SHP77 treated with DMSO at 0.1 percent for 48 hours (cell line): ENCODE measurements around the gene GEMIN7.
A peak's percentile ranks its signal among the peaks of the same experiment; 100 is the strongest.
"Not testable (repeated sequence)": the region's sequence is repeated elsewhere in the genome, so short reads cannot be mapped to it uniquely, and the experiment has no call there.

Source experiments
- DNase-seq: peaks from one replicate; lab custom pipeline; 2025; lab: John Stamatoyannopoulos, UW

GEMIN7 gene

GRCh38 chr19:45104658-45105349 is 25.7 kb downstream of the GEMIN7 start:
- no peak for DNase-seq

- not testable (repeated sequence) for DNase-seq
Measured at GRCh38 chr19:45106363-45106762, 27.3 kb downstream of the GEMIN7 start.

- no peak for DNase-seq
Measured at GRCh38 chr19:45107621-45108150, 28.6 kb downstream of the GEMIN7 start.

- no peak for DNase-seq
Measured at GRCh38 chr19:45110851-45111266, 31.8 kb downstream of the GEMIN7 start.

- no peak for DNase-seq
Measured at GRCh38 chr19:45112111-45112827, 33.2 kb downstream of the GEMIN7 start.

- peak; percentile 77 for DNase-seq
Measured at GRCh38 chr19:45113628-45114027, 34.6 kb downstream of the GEMIN7 start.

GRCh38 chr19:45114116-45114515 is 35.1 kb downstream of the GEMIN7 start:
- DNase-seq: no peak

GRCh38 chr19:45115809-45116615 is 37.0 kb downstream of the GEMIN7 start:
- DNase-seq: peak; percentile 66

GRCh38 chr19:45117167-45117594 is 38.1 kb downstream of the GEMIN7 start:
- peak; percentile 69 for DNase-seq

- DNase-seq: peak; percentile 58
Measured at GRCh38 chr19:45117671-45118070, 38.6 kb downstream of the GEMIN7 start.

- DNase-seq: no peak
Measured at GRCh38 chr19:45118106-45118505, 39.0 kb downstream of the GEMIN7 start.

GRCh38 chr19:45118591-45119355 is 39.7 kb downstream of the GEMIN7 start:
- peak; percentile 29 for DNase-seq

- DNase-seq: no peak
Measured at GRCh38 chr19:45119582-45119981, 40.5 kb downstream of the GEMIN7 start.

GRCh38 chr19:45121827-45122345 is 42.8 kb downstream of the GEMIN7 start:
- no peak for DNase-seq

GRCh38 chr19:45122832-45123231 is 43.8 kb downstream of the GEMIN7 start:
- DNase-seq: no peak

GRCh38 chr19:45123440-45123850 is 44.4 kb downstream of the GEMIN7 start:
- DNase-seq: no peak

- no peak for DNase-seq
Measured at GRCh38 chr19:45124021-45124420, 45.0 kb downstream of the GEMIN7 start.

GRCh38 chr19:45125360-45125759 is 46.3 kb downstream of the GEMIN7 start:
- DNase-seq: no peak

- DNase-seq: no peak
Measured at GRCh38 chr19:45125975-45126493, 47.0 kb downstream of the GEMIN7 start.

- DNase-seq: no peak
Measured at GRCh38 chr19:45126654-45127053, 47.6 kb downstream of the GEMIN7 start.

- no peak for DNase-seq
Measured at GRCh38 chr19:45128146-45128545, 49.1 kb downstream of the GEMIN7 start.
